NB4 (cell line): Measurements from ENCODE around the gene HECW1.

ENCODE experiments used
- CTCF ChIP-seq: IDR thresholded peaks from one replicate; pipeline ENCODE4 v1.5.1; 2012; ENCODE audit warnings: low read depth, low read length
- POLR2A ChIP-seq: IDR thresholded peaks from 2 replicates; pipeline ENCODE4 v1.6.1; 2011; ENCODE audit warnings: mild to moderate bottlenecking; ENCODE audit not compliant: insufficient read length; ENCODE audit errors: extremely low read depth

GRCh38 chr7:43142703-43143102 is 30.3 kb downstream of the HECW1 start:
- TF ChIP-seq POLR2A (no peak), CTCF (no peak)
